Hematopoietic multipotent progenitor cell treated with erythropoietin and hydrocortisone succinate and interleukin-3 and kit ligand, for 15 days (in vitro differentiated cells): ENCODE data around the gene STMP1.

Source experiments
- DNase-seq: peaks from one replicate; pipeline ENCODE4 v3.0.0-alpha.2; 2015; ENCODE audit warnings: low spot score

Gene STMP1

DNA sequence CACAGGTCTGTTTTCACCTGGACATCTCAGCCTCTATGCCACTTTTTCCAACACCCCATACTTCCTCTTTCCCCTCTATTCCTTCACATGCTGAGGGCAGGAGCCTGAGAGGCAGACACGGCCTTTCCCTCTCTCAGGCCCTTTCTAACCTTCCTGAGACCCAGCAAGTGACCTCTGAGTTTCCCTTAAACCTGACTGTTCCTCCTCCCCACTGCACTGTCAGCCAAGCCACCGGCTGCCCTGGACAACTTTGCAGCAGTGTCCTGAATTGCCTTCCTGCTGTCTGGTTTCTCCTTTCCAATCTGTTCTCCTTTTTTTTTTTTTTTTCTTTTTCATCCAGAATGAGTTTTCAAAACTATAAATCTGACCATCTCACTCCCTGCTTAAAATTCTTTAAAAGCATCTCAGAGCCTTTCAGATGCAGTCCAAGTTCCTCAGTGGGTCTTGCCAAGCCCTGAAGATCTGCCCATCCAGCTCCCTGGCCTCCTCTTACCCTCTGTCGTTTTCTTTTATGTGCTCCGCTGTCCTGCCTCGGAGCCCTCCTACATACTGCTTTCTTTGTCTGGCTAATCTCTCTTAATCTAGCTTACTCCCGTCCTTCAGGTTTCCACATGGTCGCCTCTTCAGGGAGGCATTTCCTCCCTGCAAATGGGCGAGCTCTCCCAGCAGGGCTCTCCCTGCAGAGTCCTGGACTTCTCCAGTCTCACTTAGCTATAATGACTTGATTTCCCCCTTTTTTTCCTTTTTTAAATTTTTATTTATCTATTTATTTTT is 35.1 kb downstream of the STMP1 start:
- DNase-seq: no peak

DNA sequence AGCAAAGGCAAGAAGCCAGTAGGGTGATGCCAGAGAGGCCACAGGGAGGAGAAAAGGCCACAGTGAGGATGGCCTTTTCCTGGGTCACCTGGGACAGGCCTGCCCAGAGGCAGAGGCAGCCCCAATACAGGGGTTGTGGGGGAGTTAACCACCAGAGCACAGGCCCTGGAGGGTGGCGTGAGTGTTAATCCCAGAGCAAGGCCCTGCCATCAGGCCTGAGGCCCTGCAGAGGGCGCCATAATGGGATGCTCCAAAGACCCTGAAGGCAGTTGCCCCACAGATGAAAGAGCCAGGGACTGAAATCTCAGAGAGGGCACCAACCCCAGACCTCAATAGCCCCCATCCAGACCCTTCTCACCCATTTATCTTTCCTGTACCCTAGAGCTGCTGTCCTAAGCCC is 41.8 kb downstream of the STMP1 start:
- peak; percentile 27 for DNase-seq

DNA sequence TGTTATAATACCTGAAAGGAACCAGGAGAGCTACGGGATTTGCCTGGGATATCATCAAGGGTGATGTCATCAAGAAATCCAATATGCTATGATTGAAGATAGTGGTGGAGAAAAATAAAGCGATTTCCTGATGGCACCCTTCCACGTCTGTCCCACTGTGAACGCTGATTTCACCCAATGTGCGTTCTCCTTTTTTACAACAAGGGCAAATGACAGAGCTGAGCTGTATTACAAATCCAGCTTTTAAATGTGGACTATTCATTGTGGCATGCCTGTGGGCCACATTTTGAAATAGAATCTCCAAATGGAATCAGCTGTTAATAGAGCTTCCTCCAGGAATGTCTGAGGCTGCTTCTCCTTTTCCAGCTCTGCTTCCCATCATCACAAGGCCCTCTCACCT is 42.4 kb downstream of the STMP1 start:
- DNase-seq: no peak

DNA sequence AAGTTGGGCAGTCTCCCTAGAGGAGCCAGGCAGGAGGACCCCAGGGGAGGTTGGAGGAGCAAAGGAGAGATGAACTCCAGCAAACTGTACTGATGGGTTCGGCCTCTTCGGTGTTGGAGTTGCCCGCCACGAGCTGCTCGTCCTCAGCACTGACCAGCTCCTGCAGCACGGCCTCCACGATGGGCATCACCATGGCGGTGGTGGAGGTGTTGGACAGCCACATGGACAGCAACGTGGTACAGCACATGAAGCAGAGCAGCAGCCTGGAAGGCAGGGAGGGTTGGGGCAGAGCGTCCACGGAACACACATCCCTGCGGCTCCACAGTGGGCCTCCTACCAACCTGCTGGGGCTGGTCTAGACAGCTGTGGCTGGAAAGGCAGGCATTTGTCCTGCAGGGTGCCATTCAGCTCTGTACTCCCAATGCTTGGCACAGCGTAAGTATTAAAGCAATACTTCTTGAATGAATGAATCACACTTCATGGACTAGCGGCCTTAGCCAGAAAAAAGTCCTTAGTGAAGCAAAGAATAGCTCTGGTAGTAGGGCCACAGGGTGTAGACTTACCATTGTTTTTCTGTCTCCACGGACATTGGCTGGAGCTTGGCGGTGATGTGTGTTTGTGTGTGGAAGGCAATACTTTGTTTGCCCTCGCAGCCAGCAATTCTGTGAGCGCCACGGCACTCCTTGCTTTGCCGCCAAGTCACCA is 43.9 kb downstream of the STMP1 start:
- no peak for DNase-seq

DNA sequence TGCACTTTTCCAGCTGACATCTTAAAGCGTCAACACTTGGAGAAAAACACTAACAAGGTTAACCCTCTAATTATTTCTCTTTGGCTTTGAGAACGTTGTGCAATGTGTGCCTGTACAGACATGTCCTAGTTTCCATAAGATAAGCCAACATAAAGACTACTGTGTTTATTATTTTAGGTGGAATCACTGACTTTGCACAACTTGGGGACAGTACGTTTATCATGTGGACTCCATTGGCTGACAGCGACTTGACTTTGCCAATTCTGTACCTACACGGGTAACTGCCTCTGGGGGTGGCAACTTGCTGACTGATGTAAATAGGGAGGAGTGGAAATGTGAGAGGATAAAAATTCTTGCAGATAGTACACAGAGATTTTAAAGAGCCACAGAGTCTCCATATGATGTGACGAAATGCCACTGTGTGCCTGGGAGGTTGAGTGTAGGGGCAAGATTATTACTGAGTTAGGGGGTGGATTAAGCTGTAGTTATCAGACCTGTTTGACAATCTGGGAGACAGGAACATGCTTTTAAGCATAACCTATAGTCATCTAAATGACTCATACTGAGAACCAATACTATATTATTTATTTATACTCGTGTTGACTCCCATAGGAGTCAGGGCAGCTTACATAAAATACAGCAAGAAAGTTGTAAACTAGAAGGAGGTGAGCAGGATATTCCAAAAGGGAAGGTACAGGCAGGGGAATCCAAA is 44.7 kb downstream of the STMP1 start:
- no peak for DNase-seq

DNA sequence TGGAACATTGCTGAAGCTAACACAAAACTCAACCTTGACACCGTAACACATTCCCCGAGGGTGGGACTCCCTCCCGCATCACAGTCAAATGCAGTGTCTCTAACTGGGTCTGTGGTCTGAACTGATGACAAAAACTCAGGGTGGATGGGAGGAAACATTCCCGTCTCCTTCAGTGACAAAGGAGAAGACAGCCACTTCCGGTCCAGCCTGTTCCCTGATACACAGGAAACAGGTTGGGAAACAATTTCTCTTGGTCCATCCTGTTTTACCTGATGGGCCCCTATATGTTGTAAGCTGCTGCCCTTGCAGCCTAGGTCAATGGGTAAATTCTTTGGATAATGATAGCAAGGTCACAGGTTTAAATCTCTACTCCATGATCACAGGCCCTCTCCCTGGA is 45.3 kb downstream of the STMP1 start:
- DNase-seq: no peak

DNA sequence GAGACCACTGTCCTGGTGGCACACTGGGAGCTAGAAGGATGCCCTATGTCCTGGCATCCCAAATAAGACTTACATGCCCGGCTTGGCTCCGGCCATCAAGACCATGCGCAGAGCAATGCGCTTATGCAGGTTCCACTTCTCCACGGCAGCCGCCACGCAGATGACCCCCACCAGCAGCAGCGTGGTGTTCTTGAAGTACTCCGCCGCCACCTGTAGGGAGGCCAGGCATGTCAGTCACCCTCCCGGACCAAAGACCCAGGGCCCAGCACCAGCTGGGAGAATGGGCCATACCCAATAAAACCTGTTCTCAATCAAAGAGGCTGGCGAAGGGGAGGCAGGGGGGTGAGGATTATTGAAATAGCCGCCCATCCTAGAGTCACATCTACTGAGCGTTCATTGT is 45.7 kb downstream of the STMP1 start:
- DNase-seq: no peak

DNA sequence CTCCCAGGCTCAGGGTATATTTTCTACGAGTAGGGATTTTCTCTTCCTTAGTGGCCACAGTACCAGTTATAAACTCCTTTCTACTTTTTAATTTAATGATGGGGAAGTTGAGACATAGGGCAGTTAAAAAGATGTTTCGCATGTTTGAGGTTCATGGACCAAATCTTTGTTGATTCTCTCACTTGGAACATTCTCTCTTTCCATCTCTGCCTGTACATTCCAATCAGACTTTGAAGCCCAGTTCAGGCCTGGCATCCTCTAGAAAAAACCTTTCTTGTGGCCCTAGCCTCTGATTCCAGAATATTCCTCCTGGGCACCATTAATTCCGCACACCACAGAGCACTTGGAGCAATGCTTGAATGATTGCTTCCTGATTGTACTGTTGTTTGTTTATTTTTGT is 47.2 kb downstream of the STMP1 start:
- DNase-seq: no peak

DNA sequence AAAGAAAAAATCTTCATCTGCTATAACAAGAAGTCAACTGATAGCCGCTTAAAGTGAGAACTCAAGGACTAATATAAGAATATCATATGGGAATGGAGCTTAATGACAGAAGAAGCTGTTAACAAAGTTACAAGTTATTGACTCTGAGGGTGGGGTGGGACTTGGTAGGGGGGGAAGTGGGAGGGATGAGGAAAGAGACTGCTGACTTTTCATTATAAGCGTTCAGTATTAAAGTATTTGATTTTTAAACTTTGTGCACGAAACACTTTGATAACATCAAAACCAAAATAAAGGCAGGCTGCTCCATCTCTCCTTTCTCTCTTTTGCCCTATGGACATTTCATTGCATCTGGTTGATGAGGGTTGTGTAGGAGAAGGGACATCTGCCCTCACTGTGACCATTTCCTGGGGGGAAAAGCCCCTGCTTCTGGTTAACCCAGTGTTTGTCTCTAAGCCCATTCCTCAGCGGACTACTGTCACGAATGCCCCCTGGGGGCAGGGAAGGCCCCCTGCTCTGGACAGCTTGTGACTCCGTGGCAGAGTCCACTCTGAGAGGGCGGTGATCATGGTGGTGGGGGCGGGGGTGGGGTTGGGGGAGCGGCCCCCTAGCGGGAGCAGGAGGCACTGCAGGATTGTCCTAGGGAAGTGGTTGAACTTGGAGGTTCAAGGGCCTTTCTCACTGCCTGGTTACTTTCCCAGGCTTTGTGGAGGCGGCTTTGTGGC is 48.3 kb downstream of the STMP1 start:
- peak; percentile 66 for DNase-seq

DNA sequence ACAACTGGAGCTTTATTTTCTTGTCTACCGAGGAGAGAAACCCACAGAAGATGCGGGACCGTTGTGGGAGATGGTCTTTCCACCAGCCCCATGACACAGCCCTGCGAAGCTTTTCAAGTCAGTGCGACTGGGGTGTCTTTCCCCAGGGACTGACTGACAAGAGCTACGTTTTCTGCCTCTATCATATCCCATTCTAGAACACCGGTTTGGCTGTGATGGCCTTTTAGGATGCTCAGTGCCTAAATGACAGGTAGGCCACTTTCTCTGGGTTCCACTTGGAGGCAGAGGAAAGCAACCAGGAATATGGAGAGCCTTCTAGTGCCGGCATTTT is 48.8 kb downstream of the STMP1 start:
- no peak for DNase-seq

DNA sequence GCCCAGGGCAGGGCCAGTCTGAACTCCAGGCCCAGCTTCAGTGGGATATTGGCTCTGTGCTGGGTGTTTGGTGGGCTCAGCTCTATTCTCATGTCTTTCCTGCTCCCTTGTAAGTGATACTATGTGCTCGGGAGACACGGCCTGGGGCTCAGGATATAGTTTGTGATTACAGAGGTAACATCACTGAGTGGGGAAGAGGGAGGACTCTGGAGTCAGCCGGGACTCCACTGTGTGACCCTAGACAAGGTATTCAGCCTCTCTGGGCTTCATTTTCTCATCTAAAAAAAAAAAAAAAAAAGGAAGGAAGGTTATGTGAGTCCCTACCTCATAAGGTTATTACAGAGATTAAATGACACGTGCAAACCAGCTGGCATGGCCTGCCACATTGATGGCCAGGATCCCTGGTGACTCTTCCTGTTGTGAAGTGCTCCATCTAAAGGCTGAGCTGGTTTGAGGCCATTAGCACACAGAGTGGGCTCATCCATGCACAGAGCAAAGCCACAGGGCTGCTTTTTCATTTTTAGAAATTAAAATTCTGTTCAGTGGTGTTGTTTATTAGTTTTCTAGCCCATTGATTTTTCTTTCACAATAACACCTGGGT is 50.0 kb downstream of the STMP1 start:
- DNase-seq: no peak

DNA sequence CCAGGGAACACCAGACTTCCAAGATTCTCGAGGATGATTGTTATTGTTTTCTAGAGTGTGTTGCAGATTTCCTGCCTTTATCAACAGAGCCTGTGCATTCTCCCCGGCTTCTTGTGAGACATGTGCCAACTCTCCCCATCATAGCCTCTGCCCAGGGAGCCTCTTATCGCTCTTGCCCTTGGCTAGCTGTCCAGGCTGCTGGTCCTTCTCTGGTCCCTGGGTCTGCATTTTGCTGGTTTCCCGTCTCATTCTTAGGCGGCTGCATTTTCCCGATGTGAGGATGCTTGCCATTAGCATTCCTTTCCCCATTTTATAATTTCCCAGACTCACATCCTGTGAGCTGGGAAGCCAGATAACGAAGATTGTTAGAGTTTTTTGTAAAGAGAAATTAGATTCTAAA is 50.5 kb downstream of the STMP1 start:
- no peak for DNase-seq

DNA sequence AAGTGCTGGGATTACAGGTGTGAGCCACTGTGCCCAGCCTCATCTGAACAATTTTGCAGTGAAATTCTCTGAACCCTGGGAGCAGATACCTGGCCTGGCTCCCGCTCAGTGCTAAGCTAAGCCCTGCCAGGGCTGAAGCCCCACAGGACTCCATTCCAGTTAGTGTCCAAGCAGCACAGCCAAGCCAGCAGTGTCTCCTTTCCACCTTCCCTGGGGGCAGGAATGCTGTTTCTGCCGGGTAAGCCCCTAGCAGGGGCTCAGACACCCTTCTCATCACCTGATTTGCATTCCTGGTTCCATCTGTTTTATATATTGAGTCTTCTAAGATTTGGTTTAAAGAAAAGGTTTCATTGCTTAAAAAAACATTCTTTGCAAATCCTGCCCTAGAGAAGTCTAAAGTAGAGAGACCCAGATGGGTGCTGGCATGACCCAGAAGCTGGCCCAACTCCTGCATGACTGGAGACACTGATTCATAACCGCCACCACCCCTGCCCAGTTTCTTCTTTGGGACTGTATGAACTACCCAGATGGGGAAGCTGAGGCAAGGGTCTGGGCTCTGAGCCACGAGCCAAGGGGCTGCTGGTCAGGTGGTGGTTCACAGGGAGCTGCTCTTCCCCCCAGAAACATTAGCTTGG is 51.6 kb downstream of the STMP1 start:
- no peak for DNase-seq

DNA sequence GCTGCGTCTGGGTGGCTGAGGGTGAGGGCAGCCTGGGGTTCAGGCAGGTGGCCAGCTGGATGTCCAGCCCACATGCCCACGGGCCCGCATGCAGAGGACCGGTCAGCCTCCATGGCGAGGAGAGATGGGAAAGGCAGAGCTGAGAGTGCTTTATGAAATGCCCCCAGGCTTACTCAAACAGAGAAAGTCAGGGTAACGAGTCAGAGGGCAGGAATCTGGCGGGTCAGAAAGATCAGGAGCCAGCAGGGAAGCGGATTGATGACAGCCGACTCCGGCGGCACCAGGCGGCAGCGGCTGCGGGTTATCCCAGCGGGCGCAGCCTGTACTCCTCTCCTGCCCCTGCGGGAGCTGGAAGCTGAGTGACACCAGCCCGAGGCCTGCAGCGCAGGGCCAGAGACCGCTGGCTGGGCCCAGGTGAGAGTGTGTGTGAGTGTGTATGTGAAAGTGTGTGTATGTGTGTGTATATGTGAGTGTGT is 52.3 kb downstream of the STMP1 start:
- no peak for DNase-seq

DNA sequence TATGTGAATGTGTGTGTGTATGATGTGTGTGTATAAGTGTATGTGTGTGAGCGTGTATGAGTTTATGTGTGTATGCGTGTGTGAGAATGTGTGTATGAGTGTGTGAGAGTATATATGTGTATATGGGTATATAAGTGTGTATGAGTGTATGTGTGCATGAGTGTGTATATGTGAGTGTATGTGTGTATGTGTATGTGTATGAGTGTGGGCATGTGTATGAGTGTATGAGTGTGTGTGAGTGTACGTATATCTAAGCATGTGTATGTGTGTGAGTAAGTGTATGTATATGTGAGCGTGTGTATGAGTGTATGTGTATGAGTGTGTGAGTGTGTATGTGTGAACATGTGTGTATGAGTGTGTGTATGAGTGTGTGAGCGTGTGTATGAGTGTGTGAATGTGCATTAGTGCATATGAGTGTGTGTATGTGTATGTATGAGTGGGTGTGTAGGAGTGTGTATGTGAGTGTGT is 52.8 kb downstream of the STMP1 start:
- DNase-seq: no peak

DNA sequence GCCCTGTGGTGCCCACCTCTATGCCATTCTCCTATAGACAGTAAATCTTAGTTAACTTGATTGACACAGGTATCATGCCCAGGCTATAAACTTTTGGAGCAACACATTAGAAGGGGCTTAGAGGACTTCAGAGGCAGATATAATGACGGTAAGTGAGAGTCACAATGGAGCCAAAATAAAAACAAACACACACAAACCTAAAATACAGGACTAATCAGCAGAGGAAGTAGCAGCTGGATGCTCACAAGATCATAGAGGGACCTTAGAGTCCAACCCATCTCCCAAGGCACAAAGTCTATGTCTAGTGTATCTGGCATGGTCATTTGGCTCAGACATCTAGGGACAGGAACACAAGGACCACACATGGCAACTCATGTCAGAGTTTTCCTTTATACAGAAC is 53.4 kb downstream of the STMP1 start:
- no peak for DNase-seq

DNA sequence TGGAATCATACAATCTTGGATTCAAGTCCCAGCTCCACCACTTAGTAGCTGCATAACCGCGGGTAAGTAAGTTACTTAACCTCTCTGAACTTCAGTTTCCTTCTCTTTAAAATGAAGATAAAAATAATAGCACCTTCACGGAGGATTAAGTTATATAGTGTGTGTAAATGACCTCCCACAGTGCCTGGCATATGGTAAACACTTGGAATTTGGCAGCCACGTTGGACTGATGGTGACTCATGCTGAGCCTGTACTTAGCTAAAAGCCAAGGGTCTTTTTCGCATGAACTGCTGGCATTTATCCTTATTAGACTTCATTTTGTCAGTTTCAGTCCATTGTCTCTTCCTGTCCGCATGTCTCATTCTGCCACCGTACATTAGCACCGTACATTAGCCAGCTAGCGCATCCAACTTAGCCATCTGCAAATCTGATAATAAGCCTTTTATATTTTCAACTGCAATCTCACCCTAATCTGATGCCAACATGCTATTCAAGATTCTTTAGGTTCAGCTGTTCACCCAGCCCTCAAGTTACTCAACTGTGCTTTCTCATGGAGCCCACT is 54.4 kb downstream of the STMP1 start:
- DNase-seq: no peak

DNA sequence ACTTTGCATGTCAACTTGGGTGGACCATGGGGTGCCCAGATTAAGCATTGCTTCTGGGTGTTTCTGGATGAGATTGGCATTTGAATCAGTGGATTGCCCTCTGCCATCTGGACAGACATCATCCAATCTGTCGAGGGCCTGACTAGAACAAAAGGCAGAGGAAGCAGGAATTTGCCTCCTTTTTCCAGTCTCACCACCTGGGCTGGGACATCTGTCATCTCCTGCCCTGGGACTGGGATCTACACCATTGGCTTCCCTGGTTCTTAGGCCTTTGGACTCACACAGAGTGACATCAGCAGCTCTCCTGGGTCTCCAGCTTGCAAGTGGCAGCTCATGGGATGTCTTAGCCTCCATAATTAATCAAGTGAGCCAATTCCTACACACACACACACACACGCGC is 55.4 kb downstream of the STMP1 start:
- DNase-seq: no peak

DNA sequence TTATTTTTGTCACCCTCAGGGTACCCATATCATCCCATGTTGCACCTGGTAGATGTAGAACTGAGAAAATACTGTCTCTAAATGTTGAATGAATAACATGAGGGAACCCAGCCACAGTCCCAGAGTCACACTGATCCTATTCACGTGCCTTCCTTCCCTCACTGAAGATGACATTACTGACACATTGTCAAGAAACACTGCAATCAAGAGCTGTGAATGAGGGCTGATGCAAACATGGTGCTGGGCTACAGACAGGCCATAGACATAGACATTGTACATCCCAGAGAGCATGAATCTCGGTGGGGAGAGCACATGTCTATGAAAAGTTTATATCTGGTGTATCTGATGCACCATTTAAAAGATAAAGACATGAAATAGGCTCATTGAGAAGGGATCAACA is 55.9 kb downstream of the STMP1 start:
- DNase-seq: no peak

DNA sequence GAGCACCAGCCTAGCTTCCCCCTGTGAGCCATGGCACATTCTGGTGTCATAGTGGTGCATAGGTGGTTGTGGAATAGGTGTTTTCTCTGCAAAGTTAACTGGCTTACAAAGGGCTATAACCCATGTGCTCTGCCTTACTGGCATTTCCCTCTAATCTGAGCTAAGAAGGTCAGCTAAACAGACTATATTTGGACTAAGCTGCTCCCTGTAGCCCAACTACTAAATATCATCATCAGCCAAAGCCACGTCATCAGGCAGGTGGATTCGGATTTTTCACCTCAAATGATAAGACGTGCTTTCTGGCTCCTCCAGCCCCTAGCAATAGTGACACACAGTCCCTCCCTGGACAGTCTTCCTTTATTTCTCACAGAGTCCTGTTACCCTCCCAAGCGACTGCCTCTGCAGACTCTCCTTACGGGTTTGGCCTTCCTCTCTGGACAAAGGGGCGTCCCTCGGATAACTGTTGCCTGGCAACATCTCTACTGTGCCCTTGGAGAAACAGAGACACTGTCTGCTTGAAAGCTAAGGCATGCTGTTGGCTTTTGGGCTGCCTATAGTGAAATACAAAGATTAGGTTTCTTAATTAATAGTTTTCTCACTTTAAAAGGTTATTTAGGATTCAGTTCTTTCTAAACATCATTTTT is 56.6 kb downstream of the STMP1 start:
- DNase-seq: no peak

DNA sequence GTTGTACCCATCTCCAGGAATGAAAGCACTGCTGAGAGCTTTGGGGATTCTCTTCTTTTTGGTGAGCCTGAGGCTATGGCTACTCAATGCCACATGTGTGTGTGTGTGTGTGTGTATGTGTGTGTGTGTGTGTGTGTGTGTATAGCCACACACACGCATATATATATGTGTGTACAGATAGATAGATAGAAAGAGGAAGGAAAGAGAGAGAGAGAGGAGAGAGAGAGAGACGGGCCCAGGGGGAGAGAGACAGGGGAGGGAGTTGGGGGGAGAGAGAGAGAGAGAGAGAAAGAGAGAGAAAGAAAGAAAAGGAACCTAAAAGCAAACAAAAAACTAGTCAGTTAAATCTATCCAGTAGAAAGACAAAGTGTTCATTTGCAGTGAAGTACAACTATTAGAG is 57.4 kb downstream of the STMP1 start:
- DNase-seq: no peak
